Keratinocyte (primary cell): ENCODE measurements around the gene CYB5R4. TPM values are rescaled to one million over a fixed set of nuclear protein-coding genes. Genes with fewer than 3 reads are reported as not detected.

Experiments used
- DNase-seq: peaks from one replicate; pipeline ENCODE4 v3.0.0-alpha.2; 2011; ENCODE audit warnings: low read depth, missing footprints, low spot score
- FAIRE-seq: peaks from 2 replicates; lab custom pipeline; 2011; peaks lifted over from hg19 to GRCh38; lab: Jason Lieb, UNC
- H2AFZ ChIP-seq: 2 replicates; pipeline ENCODE4 v1.6.0; 2012; ENCODE audit warnings: low read length, control low read depth, inconsistent platforms; ENCODE audit not compliant: control insufficient read depth
- H3K27ac ChIP-seq: 2 replicates; pipeline ENCODE4 v1.5.1; 2011; ENCODE audit warnings: low read length; ENCODE audit not compliant: control insufficient read depth, insufficient read depth
- H3K27me3 ChIP-seq: 3 replicates; pipeline ENCODE4 v1.6.0; 2011; ENCODE audit warnings: low read length; ENCODE audit not compliant: control insufficient read depth, insufficient read depth; ENCODE audit errors: extremely low read depth
- H3K36me3 ChIP-seq, 2 experiments: 2 replicates in 1 of 2; 3 replicates in 1 of 2; pipeline ENCODE4 v1.5.1; 2011; ENCODE audit warnings: low read length in 2 of 2, mild to moderate bottlenecking in 1 of 2; ENCODE audit not compliant: control insufficient read depth in 2 of 2, insufficient read depth in 2 of 2; ENCODE audit errors: extremely low read depth in 1 of 2
- H3K4me1 ChIP-seq: 3 replicates; pipeline ENCODE4 v1.5.1; 2011; ENCODE audit warnings: low read length; ENCODE audit not compliant: control insufficient read depth, insufficient read depth; ENCODE audit errors: extremely low read depth
- H3K4me2 ChIP-seq: 3 replicates; pipeline ENCODE4 v1.6.0; 2011; ENCODE audit warnings: low read depth, low read length; ENCODE audit not compliant: control insufficient read depth, insufficient read depth; ENCODE audit errors: extremely low read depth
- H3K4me3 ChIP-seq, 3 experiments: fragments of 200-600 bp in 1 of 3; sonication (generic) in 1 of 3; 2 replicates in 2 of 3; 3 replicates in 1 of 3; pipeline ENCODE4 v1.5.1; 2011 to 2016; ENCODE audit warnings: low read length in 3 of 3, mild to moderate bottlenecking in 3 of 3, control low read depth in 2 of 3, inconsistent platforms in 1 of 3, low read depth in 1 of 3, mixed read lengths in 1 of 3, mixed run types in 1 of 3, moderate library complexity in 1 of 3; ENCODE audit not compliant: control insufficient read depth in 2 of 3, insufficient read depth in 2 of 3; ENCODE audit errors: extremely low read depth in 1 of 3
- H3K79me2 ChIP-seq: 2 replicates; pipeline ENCODE4 v1.6.0; 2012; ENCODE audit warnings: low read length; ENCODE audit not compliant: control insufficient read depth, insufficient read depth
- H3K9ac ChIP-seq: 3 replicates; pipeline ENCODE4 v1.6.0; 2011; ENCODE audit warnings: low read length; ENCODE audit not compliant: control insufficient read depth, insufficient read depth; ENCODE audit errors: extremely low read depth
- H3K9me1 ChIP-seq: 3 replicates; pipeline ENCODE4 v1.6.0; 2011; ENCODE audit warnings: low read length; ENCODE audit not compliant: control insufficient read depth, insufficient read depth; ENCODE audit errors: extremely low read depth
- H3K9me3 ChIP-seq: 2 replicates; pipeline ENCODE4 v1.5.1; 2012; ENCODE audit warnings: low read depth, low read length; ENCODE audit not compliant: control insufficient read depth
- H4K20me1 ChIP-seq: 3 replicates; pipeline ENCODE4 v1.6.0; 2011; ENCODE audit warnings: low read length; ENCODE audit not compliant: control insufficient read depth, insufficient read depth; ENCODE audit errors: extremely low read depth
- EZH2 ChIP-seq: IDR thresholded peaks from one replicate; pipeline ENCODE4 v1.6.1; 2012; ENCODE audit warnings: inconsistent platforms, mild to moderate bottlenecking, low read length, moderate library complexity
- dilution Hi-C: fragments of 300-500 bp; cut with MboI; formaldehyde crosslinking; loops from one replicate; pipeline ENCODE4 v1.7.0; 2020; ENCODE audit warnings: low sequenced_read_pairs; ENCODE audit not compliant: extremely low pct_ligation_motif_present
- polyA plus RNA-seq, 5 experiments: library from polyadenylated mRNA; depleted of rRNA in 3 of 5; stranded (reverse) in 3 of 5; stranded (forward) in 1 of 5; unstranded in 1 of 5; fragments of >200 nt; gene quantifications; 1 replicate in 1 of 5; 2 replicates in 3 of 5; 3 replicates in 1 of 5; pipeline versions ENCODE4 v1.2.1 to v1.2.3, GENCODE V29; 2011 to 2012; ENCODE audit warnings: missing spikeins in 2 of 5, low read depth in 1 of 5, low replicate concordance in 1 of 5
- TF ChIP-seq, protein P1 (sequence below), 3 experiments: IDR thresholded peaks in 1 of 3; conservative IDR thresholded peaks in 1 of 3; optimal IDR thresholded peaks in 1 of 3; 2 replicates in 2 of 3; 3 replicates in 1 of 3; pipeline versions ENCODE3 to v1.5.1; 2011; ENCODE audit warnings: low read length in 3 of 3, mild to moderate bottlenecking in 3 of 3, moderate library complexity in 2 of 3, control low read depth in 1 of 3, inconsistent platforms in 1 of 3; ENCODE audit not compliant: insufficient read depth in 2 of 3; ENCODE audit errors: extremely low read depth in 1 of 3

Gene CYB5R4
- polyA plus RNA-seq, 1 donor (not counting 4 experiments of a cell fraction or from before 2014, with no cell fraction given), result 14.0 TPM

DNA sequence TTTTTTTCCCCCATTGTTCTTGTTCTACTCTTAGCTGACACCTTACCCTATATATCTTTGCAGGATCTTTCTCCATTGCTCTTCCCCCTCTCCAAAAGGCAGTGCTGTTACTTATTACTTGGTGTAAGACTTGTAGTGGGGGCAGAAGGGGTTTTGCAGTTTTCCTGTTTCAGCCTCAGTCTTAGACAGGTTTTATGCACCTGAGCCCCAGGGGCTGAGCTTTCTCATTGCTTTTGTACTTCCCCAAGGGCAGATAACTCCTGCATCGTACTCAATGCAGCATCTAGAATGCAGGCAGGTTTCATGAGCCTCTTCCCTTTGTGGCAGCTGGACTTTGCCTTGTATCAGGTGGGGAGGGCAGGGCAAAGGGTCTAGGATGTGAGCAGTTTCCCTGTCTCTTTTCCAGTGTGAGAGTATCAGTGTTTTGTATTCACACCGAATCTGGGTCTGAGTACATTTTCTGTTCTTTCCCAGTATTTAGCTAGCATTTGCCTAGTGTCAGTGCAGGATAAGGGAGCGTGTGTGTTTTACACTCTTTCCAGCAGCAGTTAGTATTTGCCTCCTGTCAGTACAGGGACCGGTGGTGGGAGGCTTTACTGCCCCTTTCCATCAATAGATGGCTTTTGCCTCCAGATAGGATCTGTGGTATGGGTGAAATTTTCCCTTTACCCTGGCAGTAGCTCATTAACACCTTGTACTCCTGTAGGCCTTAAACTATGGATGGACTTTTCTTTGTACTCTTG, 19.6 kb downstream of the CYB5R4 start:
- DNase-seq (no peak), FAIRE-seq (no peak)
- Histone ChIP-seq H3K4me2 (no peak overlapping the region), H3K27ac (no peak overlapping the region), H3K9me3 (no peaks in the 10 kb centered on the region), H3K4me3 (no peak overlapping the region), H3K36me3 (no peaks in the 10 kb centered on the region), H3K79me2 (peaks cover 2% of the 10 kb centered on the region), H3K9ac (no peak overlapping the region), H4K20me1 (no peaks in the 10 kb centered on the region), H3K9me1 (no peaks in the 10 kb centered on the region), H3K27me3 (no peaks in the 10 kb centered on the region), H2AFZ (no peak overlapping the region), H3K4me1 (no peaks in the 10 kb centered on the region)
- TF ChIP-seq EZH2, result no peak
- TF ChIP-seq, protein P1, sequence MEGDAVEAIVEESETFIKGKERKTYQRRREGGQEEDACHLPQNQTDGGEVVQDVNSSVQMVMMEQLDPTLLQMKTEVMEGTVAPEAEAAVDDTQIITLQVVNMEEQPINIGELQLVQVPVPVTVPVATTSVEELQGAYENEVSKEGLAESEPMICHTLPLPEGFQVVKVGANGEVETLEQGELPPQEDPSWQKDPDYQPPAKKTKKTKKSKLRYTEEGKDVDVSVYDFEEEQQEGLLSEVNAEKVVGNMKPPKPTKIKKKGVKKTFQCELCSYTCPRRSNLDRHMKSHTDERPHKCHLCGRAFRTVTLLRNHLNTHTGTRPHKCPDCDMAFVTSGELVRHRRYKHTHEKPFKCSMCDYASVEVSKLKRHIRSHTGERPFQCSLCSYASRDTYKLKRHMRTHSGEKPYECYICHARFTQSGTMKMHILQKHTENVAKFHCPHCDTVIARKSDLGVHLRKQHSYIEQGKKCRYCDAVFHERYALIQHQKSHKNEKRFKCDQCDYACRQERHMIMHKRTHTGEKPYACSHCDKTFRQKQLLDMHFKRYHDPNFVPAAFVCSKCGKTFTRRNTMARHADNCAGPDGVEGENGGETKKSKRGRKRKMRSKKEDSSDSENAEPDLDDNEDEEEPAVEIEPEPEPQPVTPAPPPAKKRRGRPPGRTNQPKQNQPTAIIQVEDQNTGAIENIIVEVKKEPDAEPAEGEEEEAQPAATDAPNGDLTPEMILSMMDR (optimal IDR thresholded peaks at IDR 0.05 in 1 of 3, IDR thresholded peaks at IDR 0.05 in 1 of 3, conservative IDR thresholded peaks at IDR 0.05 in 1 of 3; ENCODE audit: extremely low read depth in 1 of 3, insufficient read depth in 2 of 3, low read length in 3 of 3), result no peak
- dilution Hi-C loops, result no loop called here

DNA sequence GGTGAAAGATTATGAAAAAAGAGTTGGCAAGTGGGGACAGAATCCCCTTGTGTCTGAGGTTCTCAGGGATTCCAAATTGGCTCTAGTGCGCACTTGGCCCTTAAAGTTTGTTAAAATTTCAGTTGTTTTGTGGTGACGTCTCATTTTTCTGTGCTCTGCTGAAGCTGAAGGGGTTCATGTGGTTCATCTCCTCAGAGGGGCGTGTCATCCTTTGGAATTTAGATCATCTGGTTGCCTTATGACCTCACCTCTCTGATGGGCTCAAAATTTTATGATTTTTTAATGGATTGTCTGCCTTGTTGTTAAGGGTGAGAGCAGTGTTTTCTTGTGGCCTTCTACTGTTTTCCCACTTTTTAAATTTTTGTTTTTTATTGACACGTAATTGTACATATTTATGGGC, 20.3 kb downstream of the CYB5R4 start:
- peaks cover 2% of the 10 kb centered on the region for H3K79me2 ChIP-seq
- no peak overlapping the region for H3K27ac ChIP-seq
- H3K4me1 ChIP-seq, result no peaks in the 10 kb centered on the region
- no peak overlapping the region for H3K4me3 ChIP-seq
- no peaks in the 10 kb centered on the region for H3K9me1 ChIP-seq
- no peak overlapping the region for H2AFZ ChIP-seq
- no peak overlapping the region for H3K4me2 ChIP-seq
- no peaks in the 10 kb centered on the region for H3K36me3 ChIP-seq
- no peak for FAIRE-seq
- no peaks in the 10 kb centered on the region for H3K27me3 ChIP-seq
- TF ChIP-seq, protein P1 (optimal IDR thresholded peaks at IDR 0.05 in 1 of 3, IDR thresholded peaks at IDR 0.05 in 1 of 3, conservative IDR thresholded peaks at IDR 0.05 in 1 of 3; ENCODE audit: extremely low read depth in 1 of 3, insufficient read depth in 2 of 3, low read length in 3 of 3), result no peak
- TF ChIP-seq EZH2, result no peak
- no peak overlapping the region for H3K9ac ChIP-seq
- dilution Hi-C loops, result no loop called here
- no peak for DNase-seq
- no peaks in the 10 kb centered on the region for H3K9me3 ChIP-seq
- H4K20me1 ChIP-seq, result no peaks in the 10 kb centered on the region
